Ishikawa (cell line): ENCODE data around the gene FAM200C.

ENCODE experiments used
- CEBPB ChIP-seq: IDR thresholded peaks from 2 replicates; pipeline ENCODE4 v1.6.1; 2012
- CREB1 ChIP-seq: IDR thresholded peaks from 2 replicates; pipeline ENCODE4 v1.6.1; 2012; ENCODE audit warnings: low read depth
- EGR1 ChIP-seq: IDR thresholded peaks from 2 replicates; pipeline ENCODE4 v1.6.1; 2012
- EP300 ChIP-seq: IDR thresholded peaks from 2 replicates; pipeline ENCODE4 v1.6.1; 2012; ENCODE audit warnings: borderline replicate concordance
- FOXM1 ChIP-seq: IDR thresholded peaks from 2 replicates; pipeline ENCODE4 v1.6.1; 2012; ENCODE audit warnings: low read depth, borderline replicate concordance
- MAX ChIP-seq: IDR thresholded peaks from 2 replicates; pipeline ENCODE4 v1.6.1; 2012
- NFIC ChIP-seq: IDR thresholded peaks from 2 replicates; pipeline ENCODE4 v1.6.1; 2012
- RAD21 ChIP-seq: IDR thresholded peaks from 2 replicates; pipeline ENCODE4 v1.6.1; 2012; ENCODE audit warnings: low read depth
- TAF1 ChIP-seq: IDR thresholded peaks from 2 replicates; pipeline ENCODE4 v1.6.1; 2012; ENCODE audit warnings: low read depth, mild to moderate bottlenecking
- TCF12 ChIP-seq: IDR thresholded peaks from 2 replicates; pipeline ENCODE4 v1.6.1; 2012; ENCODE audit warnings: low read depth
- TEAD4 ChIP-seq: IDR thresholded peaks from 2 replicates; pipeline ENCODE4 v1.6.1; 2012
- YY1 ChIP-seq: IDR thresholded peaks from 2 replicates; pipeline ENCODE4 v1.6.1; 2012; ENCODE audit warnings: low read depth
- ZBTB7A ChIP-seq: IDR thresholded peaks from 2 replicates; pipeline ENCODE4 v1.6.1; 2012; ENCODE audit warnings: low read depth
- TF ChIP-seq, protein P1 (sequence below): IDR thresholded peaks from 2 replicates; pipeline ENCODE4 v1.6.1; 2012; ENCODE audit warnings: low read depth, mild to moderate bottlenecking
- TF ChIP-seq, protein P2 (sequence below): IDR thresholded peaks from 2 replicates; pipeline ENCODE4 v1.6.1; 2012

The FAM200C gene

DNA sequence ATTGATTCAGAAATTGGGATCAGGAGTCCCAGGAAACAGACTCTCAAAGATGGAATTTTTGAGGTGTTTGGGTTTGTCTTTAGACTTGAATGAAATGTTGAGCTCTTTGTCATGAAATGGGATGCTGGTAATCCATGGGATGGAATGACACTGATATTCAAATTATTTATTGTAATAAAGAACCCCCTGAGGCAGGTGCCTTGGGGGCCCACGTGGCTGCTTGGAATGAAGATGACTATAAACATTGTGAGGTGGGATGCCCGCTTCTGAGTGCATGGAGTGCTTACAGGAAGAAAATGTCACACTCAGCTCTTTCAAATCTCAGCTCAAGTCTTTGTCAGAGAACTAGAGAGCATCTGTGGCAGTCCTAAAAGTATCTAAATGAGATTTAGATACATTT is 19.8 kb downstream of the FAM200C start:
- TF ChIP-seq, protein P1, sequence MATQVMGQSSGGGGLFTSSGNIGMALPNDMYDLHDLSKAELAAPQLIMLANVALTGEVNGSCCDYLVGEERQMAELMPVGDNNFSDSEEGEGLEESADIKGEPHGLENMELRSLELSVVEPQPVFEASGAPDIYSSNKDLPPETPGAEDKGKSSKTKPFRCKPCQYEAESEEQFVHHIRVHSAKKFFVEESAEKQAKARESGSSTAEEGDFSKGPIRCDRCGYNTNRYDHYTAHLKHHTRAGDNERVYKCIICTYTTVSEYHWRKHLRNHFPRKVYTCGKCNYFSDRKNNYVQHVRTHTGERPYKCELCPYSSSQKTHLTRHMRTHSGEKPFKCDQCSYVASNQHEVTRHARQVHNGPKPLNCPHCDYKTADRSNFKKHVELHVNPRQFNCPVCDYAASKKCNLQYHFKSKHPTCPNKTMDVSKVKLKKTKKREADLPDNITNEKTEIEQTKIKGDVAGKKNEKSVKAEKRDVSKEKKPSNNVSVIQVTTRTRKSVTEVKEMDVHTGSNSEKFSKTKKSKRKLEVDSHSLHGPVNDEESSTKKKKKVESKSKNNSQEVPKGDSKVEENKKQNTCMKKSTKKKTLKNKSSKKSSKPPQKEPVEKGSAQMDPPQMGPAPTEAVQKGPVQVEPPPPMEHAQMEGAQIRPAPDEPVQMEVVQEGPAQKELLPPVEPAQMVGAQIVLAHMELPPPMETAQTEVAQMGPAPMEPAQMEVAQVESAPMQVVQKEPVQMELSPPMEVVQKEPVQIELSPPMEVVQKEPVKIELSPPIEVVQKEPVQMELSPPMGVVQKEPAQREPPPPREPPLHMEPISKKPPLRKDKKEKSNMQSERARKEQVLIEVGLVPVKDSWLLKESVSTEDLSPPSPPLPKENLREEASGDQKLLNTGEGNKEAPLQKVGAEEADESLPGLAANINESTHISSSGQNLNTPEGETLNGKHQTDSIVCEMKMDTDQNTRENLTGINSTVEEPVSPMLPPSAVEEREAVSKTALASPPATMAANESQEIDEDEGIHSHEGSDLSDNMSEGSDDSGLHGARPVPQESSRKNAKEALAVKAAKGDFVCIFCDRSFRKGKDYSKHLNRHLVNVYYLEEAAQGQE = no peak
- TF ChIP-seq ZBTB7A (no peak), RAD21 (no peak), CEBPB (no peak), FOXM1 (no peak), TCF12 (no peak), EP300 (no peak), NFIC (no peak), TEAD4 (no peak), YY1 (no peak), EGR1 (no peak), TAF1 (no peak)
- TF ChIP-seq, protein P2, sequence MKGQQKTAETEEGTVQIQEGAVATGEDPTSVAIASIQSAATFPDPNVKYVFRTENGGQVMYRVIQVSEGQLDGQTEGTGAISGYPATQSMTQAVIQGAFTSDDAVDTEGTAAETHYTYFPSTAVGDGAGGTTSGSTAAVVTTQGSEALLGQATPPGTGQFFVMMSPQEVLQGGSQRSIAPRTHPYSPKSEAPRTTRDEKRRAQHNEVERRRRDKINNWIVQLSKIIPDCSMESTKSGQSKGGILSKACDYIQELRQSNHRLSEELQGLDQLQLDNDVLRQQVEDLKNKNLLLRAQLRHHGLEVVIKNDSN = no peak

GRCh38 chr5:160379511-160379910 is 20.3 kb downstream of the FAM200C start:
- TF ChIP-seq RAD21 = no peak
- TF ChIP-seq EGR1 = no peak
- TF ChIP-seq MAX = no peak
- TF ChIP-seq YY1 = no peak
- no peak for TF ChIP-seq EP300
- TF ChIP-seq FOXM1 = no peak
- TF ChIP-seq CREB1 = no peak
- TF ChIP-seq ZBTB7A = no peak
- no peak for TF ChIP-seq CEBPB

DNA sequence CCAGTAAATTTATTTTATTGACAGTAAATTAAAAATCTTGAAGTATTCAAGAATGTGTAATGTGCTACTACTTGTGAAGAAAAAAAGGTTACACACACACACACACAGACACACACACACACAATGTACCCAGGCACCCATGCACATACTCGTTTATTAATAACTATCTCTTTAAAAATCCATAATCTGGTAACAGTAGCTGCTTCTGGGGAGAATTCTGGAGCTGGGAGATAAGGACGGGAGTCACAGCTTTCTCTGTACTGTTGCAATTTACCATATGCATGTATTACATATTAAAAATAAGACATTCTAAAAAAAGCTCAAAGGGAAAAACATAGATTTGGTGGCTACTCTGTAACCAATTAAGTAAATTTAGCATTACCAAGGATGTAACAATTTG is 21.5 kb downstream of the FAM200C start:
- TF ChIP-seq TEAD4 = no peak
- no peak for TF ChIP-seq CEBPB
- TF ChIP-seq EGR1 = no peak
- TF ChIP-seq NFIC = no peak

GRCh38 chr5:160377651-160378050 is 22.2 kb downstream of the FAM200C start:
- TF ChIP-seq CREB1 (no peak), TEAD4 (no peak), TCF12 (no peak)
- TF ChIP-seq, protein P1 = no peak

DNA sequence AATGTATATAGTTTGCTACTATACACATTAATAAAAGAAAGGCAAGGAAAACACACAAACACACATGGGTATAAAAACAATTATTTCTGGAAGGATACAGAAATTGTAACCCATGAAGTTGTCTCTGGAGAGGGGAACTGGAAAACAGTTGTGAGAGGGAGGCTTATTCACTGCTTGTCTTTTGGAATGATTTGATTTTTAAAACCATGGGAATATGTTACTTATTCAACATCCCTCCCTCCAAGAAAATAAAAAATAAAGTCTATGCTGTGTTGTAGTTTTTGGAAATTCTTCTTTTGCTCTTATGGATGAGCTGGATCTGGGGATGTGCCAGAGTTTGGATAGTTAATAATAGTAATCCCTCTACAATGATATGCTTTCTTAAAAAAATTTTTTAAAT is 23.4 kb downstream of the FAM200C start:
- TF ChIP-seq, protein P2 = no peak
- TF ChIP-seq, protein P1 = no peak
- TF ChIP-seq TEAD4 (no peak), RAD21 (no peak), EP300 (no peak), TAF1 (no peak), CEBPB (no peak), ZBTB7A (no peak), EGR1 (no peak), TCF12 (no peak), YY1 (no peak), MAX (no peak)

DNA sequence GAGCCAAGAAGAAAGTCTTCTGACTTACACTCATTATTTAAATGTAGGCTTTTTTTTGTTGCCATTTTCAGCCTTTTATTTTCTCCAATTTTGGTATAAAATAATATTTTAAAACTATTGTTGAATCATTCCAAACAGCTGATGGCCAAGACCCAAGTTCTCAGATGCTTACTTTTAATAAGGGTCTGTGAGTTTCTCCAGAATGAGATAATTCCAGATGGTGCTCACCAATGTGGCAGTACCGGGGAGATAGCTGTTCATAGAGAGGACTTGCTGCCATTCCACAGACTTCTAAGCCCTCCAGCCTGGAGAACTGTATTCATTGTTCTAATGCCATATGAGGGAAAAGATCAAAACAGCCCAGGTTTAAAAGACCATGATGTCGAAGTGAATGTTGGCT is 24.2 kb downstream of the FAM200C start:
- TF ChIP-seq EGR1 (no peak), CREB1 (no peak), CEBPB (no peak), FOXM1 (no peak), TEAD4 (no peak), YY1 (no peak), NFIC (no peak), ZBTB7A (no peak), MAX (no peak), RAD21 (no peak), TCF12 (no peak), EP300 (no peak), TAF1 (no peak)
- TF ChIP-seq, protein P1 = no peak
- TF ChIP-seq, protein P2 = no peak
